SIG-M5 treated with dmso at 0.1 percent for 504 hours (cell line): ENCODE measurements around the gene FANCE.

Experiments
- DNase-seq: peaks from one replicate; lab custom pipeline; 2025; ENCODE audit not compliant: unreplicated experiment; lab: John Stamatoyannopoulos, UW

FANCE gene, protein sequence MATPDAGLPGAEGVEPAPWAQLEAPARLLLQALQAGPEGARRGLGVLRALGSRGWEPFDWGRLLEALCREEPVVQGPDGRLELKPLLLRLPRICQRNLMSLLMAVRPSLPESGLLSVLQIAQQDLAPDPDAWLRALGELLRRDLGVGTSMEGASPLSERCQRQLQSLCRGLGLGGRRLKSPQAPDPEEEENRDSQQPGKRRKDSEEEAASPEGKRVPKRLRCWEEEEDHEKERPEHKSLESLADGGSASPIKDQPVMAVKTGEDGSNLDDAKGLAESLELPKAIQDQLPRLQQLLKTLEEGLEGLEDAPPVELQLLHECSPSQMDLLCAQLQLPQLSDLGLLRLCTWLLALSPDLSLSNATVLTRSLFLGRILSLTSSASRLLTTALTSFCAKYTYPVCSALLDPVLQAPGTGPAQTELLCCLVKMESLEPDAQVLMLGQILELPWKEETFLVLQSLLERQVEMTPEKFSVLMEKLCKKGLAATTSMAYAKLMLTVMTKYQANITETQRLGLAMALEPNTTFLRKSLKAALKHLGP

DNA sequence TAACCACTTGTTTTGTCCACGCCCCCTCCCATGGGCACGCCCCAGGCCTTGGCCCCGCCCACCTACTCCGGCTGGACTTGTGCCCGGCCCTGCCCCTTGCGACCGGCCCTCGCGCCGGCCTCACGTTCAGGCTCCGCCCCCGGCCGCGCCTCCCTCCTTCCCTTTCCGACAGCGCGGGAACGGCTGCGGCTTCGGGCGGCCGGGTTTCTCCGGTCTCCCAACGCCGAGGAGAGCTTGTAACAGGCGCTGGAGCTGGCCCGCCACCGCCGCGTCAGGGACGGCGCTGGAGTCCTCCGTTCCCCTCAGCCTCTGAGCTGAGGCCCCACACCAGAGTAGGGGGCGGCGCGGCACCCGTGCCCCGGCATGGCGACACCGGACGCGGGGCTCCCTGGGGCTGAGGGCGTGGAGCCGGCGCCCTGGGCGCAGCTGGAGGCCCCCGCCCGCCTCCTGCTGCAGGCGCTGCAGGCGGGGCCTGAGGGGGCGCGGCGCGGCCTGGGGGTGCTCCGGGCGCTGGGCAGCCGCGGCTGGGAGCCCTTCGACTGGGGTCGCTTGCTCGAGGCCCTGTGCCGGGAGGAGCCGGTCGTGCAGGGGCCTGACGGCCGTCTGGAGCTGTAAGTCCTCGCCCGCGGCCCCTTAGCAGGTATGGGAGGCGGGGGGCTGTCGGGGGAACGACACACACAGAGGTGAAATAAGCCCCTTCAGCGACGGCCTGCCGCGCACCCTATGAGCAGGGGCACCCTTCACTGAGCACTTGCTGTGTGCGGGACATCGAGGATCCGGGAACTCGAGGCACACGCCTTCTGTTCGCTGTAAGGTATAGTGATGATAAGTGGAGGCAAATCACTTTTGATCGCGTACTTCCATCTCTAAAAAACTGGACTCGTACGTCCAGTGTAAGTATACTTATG lies at the start of gene FANCE:
Gene FANCE, plus strand, starts transcription at position 156 of the 908 bp plus-strand sequence. Its CDS starts 208 bp downstream, at position 364.
- peak; percentile 77 for DNase-seq

DNA sequence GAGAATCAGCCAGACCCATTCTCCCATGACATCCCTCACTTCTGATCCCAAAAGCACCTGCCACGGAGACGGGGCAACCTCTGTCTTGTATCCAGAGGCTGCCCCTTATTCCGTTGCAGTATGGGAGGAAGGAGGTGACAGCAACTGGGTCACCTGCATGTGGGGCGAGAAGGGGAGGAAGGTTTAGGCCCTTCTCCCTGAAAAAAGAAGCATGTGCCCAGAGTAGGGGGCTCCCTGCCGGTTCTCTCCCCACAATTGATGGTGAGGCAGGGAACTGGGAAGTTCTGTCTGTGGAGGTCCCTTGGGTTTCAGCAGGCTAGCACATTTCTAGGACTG lies 49.3 kb upstream of the FANCE start:
- DNase-seq: no peak

DNA sequence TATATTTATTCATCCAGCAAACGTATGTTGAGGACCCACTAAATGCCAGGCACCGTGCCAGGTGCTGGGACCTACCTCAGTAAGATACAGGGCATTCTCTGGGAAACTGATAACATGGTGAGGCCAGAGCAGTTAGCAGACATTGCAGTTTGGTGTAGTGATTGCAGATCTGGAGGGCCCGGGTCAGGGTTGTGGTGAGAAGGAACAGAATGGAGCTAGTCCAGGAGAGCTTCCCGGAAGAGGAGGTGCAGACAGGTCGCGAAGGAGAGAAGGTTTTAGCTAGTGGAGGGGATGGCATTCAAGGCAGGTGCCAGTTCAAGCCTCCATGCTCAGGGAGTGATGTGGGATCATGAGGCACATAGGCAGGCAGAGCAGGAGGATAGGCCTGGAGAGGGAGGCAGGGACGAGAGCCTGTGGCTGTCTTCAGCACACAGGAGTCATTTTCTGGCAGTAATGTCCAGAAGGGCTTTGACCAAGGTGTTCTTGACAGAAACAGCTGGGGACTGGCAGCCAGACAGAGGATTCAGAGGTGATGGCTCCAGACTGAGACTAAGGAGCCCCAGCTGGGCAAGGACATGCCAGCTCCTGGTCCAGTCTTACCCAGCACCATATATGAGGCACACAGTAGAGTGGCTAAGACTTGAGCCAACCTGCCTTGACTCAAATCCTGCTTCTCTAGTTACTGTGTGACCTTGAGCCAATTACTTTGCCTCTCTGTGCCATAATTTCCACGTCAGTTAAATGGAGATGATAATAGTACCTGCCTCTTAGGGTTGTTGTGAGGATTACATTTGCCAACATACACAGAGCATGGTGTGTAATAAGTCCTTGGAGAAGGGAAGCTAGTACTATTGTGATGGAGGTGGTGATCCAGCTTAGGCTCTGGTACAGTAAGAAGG lies 48.3 kb upstream of the FANCE start:
- DNase-seq: no peak

DNA sequence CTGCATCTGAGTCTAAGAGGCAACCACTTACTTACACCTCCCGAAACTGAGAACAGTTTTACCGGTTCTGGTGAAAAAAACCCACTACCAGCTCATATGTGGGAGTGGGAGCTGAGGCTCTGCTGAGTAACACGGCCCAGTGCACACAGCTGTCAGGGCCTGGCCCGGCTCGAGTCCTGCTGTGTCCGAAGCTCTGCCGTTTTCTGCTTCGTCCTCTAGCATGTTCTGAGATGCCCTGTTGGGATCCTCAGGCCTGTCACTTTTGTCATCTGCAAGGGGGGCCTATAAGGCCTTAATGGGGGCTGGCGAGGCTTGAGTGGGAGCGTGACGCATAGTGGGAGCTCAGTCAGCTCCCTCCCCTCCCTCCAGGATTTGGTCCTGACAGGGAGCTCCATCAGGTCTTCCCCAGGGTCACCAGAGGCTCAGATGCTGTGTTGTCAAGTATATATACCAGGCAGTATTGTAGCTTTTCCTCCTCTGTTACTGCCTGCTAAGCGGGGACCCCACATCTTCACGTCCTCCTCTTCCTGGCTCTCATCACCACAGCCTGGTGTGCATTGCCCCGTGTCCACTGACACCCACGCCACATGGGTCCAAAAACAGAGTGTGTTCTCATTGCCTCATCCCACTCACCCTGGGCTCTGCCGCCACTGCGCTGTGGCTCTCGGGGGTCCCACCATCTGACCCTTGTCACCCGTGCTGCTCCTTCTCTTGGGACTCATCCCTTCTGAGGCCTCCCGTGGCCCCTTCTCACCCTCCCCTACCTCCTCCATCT lies 45.2 kb upstream of the FANCE start:
- DNase-seq: no peak

DNA sequence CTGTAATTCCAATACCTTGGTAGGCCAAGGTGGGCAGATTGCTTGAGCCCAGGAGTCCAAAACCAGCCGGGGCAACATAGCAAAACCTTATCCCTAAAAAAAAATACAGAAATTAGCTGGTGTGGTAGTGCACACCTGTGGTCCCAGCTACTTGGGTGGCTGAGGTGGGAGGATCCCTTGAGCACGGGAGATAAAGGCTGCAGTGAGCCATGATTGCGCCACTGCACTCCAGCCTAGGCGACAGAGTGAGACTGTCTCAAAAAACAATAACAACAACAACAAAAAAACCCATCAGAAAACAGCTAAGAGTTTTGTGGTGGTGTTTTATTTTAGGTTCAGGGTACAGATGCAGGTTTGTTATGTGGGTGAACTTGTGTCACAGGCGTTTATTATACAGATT lies 42.9 kb upstream of the FANCE start:
- DNase-seq: no peak

DNA sequence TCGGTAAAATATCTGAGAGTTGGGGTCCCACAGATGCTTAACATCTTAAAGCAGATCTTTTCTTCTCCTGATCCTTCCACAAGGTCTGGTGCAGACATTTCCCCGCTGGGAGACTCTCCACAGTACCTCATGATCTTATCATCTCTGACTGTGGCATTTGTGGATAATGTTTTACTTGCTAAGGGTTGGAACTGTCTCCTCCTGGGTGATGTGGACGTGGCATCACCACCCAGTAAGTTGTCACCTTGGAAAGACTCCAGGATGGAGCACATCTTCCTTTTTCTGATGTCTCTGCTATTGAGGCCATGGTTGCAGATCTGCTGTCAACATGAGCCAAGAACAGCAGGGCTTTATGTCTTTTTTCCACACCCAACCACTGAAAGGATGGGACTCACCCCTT lies 42.0 kb upstream of the FANCE start:
- DNase-seq: no peak

DNA sequence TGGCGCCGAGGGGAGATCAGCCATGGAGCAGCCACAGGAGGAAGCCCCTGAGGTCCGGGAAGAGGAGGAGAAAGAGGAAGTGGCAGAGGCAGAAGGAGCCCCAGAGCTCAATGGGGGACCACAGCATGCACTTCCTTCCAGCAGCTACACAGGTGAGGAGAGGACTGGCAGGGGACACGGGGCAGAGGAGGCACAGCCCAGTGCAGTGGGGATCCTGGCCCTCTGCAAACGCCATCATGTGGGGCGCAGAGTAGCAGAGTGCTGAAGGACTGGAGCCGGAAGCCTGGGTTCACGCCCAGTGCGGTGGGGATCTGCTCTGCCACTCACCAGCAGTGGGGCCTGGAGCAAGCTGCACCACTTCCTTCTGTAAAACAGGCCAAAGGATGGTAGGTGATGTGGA lies 41.1 kb upstream of the FANCE start:
- no peak for DNase-seq

DNA sequence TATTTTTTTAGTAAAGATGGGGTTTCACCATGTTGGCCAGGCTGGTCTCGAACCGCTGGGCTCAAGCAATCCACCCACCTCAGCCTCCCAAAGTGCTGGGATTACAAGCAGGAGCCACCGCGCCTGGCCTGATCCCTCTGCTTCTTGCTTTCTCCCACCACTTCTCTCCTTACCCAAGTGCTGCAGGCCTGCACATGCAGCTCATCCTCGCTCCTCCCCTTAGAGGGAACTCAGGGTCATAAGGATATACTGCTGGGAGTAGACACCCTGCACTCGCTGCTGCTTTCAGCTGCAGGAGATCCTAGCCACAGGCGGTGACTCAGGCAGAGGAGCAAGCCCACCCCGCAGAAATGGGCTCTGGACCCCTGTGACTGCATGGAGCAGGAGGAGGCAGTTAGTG lies 40.0 kb upstream of the FANCE start:
- DNase-seq: no peak

DNA sequence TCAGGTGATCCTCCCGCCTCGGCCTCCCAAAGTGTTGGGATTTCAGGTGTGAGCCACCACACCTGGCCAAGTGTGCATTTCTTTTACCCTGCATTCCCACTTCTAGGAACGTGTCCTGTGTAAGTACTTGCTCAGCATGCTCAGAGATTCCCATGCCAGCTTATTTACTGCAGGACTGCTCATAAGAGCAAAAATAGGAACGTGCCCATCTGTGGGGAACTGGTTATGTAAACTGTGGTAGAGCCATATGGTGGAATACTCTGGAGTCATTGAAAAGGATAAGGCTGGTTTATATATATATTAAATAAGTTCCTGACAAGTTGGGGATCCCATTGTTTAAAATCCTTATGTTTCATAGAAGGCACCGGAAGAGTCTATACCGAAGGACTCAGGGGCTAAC lies 38.2 kb upstream of the FANCE start:
- no peak for DNase-seq

DNA sequence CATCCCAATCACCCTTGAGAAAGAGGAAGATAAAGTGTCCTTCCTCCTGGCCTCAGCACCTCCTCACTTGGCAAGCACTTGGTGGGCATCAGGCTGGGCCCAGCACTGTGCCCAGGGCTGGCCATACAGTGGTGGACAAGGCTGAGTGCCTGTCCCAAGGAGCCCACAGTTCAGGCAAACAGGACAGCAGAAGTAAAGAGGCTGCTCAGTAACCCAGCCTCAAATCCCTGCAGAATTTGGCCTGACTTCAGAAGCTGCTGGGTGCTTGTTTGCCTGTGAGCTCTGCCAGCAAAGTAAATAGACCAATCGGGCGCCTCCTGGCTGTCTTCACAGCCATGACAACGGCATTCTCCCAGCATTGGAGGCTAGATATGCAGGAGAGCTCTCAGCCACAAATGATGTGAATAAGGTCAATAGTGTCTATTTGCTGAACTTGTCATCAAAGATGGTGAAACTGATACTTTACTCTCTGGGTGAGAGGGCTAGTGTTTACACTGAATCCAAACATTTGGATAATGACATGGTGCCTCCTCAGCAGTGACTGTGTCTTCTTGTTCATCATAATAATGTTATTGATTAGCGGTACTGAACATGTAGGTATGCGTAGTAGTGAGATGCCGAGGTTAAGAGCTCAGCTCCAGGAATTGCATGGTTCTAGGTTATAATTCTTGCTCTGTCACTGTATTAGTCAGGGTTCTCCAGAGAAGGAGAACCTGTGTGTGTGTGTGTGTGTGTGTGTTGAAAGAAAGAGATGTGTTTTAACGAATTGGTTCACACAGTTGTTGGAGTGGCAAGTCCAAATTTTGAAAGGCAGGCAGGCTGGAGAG lies 36.9 kb upstream of the FANCE start:
- peak; percentile 38 for DNase-seq

DNA sequence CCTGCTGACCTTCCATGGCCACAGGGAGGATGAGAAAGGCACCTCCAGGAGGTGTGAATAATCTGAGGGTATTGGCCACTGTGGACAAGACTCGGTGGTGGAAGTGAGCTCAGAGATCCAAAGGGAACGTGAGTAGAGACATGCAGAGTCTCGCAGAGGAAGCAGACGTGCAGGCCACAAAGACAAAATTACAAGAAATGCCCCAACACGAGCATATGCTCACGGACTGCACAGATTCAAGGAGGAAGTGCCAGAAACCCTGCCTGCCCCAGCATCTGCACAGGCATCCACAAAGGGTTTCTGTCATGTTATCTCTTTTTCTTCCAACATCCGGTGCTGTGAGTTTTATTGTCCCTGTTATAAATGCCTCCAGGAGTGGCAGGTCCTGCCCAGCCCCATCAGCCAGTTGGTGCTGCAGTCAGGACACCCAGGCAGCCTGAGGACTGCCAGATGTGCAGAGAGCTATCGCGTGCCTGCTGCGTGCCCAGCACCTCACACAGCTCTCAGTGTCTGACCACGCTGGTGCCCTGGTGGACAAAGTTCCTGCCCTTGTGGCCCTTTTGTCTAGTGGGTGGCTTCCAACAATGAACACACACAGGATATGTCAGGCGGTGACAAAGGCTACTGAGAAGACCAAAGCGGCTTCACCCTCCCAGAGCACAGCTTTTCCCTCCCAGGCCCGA lies 34.0 kb upstream of the FANCE start:
- no peak for DNase-seq

DNA sequence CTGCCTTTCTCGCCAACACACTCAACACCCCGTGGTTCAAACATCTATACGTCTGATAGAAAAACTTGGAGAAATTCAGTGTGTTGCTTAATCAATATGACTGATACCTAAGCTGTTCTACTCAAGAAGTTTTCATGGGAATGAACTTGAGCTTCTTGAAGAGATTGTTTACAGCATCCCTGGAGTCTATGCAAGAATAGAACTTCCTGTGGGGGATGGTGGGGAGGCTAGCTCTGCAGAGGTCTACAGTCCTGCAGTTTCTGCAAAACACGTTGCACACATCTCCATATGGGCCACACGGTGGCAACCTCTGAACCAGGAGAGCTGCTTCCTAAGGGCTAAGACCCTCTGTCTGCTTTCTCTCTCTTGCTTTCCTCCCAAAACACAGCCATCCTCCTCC lies 32.7 kb upstream of the FANCE start:
- peak; percentile 19 for DNase-seq

DNA sequence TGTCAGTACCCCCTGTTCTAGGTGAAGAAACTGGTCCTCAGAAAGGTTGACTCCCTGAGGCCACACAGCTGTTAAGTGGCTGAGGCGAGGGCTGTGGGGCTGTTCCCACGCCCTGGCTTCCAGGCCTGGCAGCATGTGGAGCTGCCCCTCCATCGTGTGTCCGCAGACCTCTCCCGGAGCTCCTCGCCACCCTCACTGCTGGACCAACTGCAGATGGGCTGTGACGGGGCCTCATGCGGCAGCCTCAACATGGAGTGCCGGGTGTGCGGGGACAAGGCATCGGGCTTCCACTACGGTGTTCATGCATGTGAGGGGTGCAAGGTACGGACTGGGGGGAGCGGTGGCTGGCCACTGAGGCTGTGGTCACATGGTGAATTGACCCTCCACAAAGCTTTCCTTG lies 32.2 kb upstream of the FANCE start:
- no peak for DNase-seq

DNA sequence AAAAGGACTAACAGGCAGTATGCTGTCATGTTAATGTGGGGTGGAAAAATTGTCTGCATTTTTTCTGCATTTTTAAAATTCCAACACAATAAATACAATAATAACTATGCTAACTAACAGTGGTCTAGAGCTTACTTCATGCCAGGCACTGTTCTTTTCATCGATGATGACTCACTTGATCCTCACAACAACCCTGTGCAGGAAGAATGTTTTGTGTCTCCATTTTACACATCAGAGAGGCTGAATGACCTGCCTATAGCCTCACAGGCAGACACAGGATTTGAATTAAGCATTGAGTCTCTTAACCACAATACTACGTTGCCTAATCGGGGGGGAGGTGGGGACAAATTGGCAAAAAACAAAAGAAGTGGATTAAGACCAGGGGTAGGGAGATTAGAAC lies 26.9 kb upstream of the FANCE start:
- DNase-seq: peak; percentile 34

DNA sequence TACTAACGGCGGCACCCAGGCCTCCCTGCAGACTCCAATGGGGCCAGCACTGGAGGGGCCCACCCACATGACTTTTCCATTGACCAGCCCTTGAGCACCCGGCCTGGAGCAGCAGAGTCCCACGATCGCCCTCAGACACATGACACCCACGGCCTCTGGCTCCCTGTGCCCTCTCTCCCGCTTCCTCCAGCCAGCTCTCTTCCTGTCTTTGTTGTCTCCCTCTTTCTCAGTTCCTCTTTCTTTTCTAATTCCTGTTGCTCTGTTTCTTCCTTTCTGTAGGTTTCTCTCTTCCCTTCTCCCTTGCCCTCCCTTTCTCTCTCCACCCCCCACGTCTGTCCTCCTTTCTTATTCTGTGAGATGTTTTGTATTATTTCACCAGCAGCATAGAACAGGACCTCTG lies 26.1 kb upstream of the FANCE start:
- peak; percentile 89 for DNase-seq

DNA sequence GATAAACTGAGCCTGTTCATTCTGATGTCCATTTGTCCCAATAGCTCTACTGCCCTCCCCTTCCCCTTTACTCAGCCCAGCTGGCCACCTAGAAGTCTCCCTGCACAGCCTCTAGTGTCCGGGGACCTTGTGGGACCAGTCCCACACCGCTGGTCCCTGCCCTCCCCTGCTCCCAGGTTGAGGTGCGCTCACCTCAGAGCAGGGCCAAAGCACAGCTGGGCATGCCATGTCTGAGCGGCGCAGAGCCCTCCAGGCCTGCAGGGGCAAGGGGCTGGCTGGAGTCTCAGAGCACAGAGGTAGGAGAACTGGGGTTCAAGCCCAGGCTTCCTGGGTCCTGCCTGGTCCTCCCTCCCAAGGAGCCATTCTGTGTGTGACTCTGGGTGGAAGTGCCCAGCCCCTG lies 24.7 kb upstream of the FANCE start:
- DNase-seq: no peak

DNA sequence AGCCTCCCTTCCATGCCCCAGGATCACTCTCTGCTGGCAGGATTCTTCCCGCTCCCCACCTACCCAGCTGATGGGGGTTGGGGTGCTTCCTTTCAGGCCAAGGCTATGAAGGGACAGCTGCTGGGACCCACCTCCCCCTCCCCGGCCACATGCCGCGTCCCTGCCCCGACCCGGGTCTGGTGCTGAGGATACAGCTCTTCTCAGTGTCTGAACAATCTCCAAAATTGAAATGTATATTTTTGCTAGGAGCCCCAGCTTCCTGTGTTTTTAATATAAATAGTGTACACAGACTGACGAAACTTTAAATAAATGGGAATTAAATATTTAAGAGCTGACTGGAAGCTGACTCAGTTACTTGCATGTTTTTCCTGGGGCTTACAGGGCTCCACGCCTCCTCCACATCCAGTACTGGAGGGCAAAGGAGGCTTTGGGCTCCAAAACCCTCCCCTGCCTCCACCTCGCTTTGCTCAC lies 24.3 kb upstream of the FANCE start:
- DNase-seq: no peak

DNA sequence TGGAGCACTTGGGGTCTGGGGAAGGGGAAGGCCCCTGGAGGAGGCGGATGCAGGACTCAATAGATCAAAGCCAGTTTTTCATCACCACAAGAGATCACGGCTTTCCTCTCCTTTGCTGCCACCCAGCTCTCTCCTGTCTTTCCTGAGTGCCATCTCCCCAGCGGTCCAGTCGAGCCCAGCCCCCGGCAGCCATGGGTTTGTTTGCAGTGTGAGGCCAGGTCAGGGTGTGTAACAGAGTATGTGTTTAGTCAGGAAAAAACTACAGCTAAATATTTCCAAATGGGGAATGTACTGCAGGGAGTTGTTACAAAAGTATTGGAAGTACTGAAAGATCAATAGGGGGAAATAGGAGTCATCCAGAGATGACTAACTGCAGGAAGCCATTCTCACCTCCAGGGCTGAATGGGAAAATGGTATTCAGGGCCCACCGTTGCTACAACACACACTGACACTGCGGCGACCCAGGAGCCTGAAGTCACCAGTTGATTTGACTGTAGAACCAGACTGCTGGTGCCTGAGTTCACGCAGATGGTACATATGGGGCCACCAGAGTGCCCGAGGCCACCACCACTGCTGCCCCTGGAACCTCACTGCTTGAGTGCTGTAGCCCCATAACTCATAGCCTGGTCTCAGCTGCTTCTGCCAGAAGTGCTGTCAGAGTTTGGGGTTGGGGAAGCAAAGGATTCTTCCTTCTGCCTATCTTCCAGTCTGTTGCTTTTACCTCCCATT lies 23.6 kb upstream of the FANCE start:
- no peak for DNase-seq
